A673 (cell line): ENCODE measurements around the gene LGALS3BP. TPM values are rescaled to one million over a fixed set of nuclear protein-coding genes. Genes with fewer than 3 reads are reported as not detected.

ENCODE experiments used
- BruUV-seq: library from RNA; stranded (reverse); fragments of 400-500 nt; replicated peaks from 2 replicates; lab custom pipeline; 2021; lab: Mats Ljungman, UMichigan
- CTCF ChIA-PET: fragments of 300-600 bp; sonication (Branson Sonifier 250); formaldehyde crosslinking; loops from one replicate; lab custom pipeline; 2022; ENCODE audit warnings: antibody characterized with exemption; lab: Charles Lee
- POLR2A ChIA-PET: fragments of 300-600 bp; sonication (Branson Sonifier 250); formaldehyde crosslinking; loops from one replicate; lab custom pipeline; 2022; ENCODE audit warnings: antibody characterized with exemption; ENCODE audit not compliant: low non-redundant PET; lab: Charles Lee
- DNase-seq: peaks from one replicate; pipeline ENCODE4 v3.0.0-alpha.2; 2015; ENCODE audit warnings: low spot score
- H3K27ac ChIP-seq: fragments of 200-600 bp; sonication (generic); 2 replicates; pipeline ENCODE4 v1.5.1; 2016; ENCODE audit warnings: mixed run types, low read depth, mild to moderate bottlenecking, mixed read lengths, antibody characterized with exemption, low read length; ENCODE audit not compliant: poor library complexity, severe bottlenecking
- H3K27me3 ChIP-seq: fragments of 200-600 bp; sonication (generic); replicated peaks from 2 replicates; pipeline ENCODE4 v1.6.1; 2017; ENCODE audit warnings: mixed run types, low read depth, mild to moderate bottlenecking, mixed read lengths, antibody characterized with exemption, low read length; ENCODE audit not compliant: insufficient read depth, poor library complexity
- H3K36me3 ChIP-seq: fragments of 200-600 bp; sonication (generic); 2 replicates; pipeline ENCODE4 v1.6.1; 2016; ENCODE audit warnings: mixed run types, mild to moderate bottlenecking, mixed read lengths, antibody characterized with exemption, low read length; ENCODE audit not compliant: insufficient read depth, poor library complexity, severe bottlenecking
- H3K4me1 ChIP-seq: fragments of 200-600 bp; sonication (generic); 2 replicates; pipeline ENCODE4 v1.6.1; 2017; ENCODE audit warnings: mixed run types, mild to moderate bottlenecking, mixed read lengths, antibody characterized with exemption, low read length; ENCODE audit not compliant: insufficient read depth, poor library complexity, severe bottlenecking
- H3K4me3 ChIP-seq: fragments of 200-600 bp; sonication (generic); 2 replicates; pipeline ENCODE4 v1.5.1; 2016; ENCODE audit warnings: low read depth, mixed run types, mild to moderate bottlenecking, mixed read lengths, low read length; ENCODE audit not compliant: poor library complexity, severe bottlenecking
- H3K9me3 ChIP-seq: fragments of 200-600 bp; sonication (generic); 2 replicates; pipeline ENCODE4 v1.6.1; 2016; ENCODE audit warnings: mixed run types, low read depth, mild to moderate bottlenecking, mixed read lengths, antibody characterized with exemption, low read length; ENCODE audit not compliant: poor library complexity, severe bottlenecking
- CTCF ChIP-seq: fragments of 300-800, 200-600 bp; sonication (generic); conservative IDR thresholded peaks from 2 replicates; pipeline ENCODE4 v1.5.1; 2017; ENCODE audit warnings: low read depth, mild to moderate bottlenecking, antibody characterized with exemption, low read length, moderate library complexity, mixed read lengths
- EZH2 ChIP-seq: fragments of 200-600 bp; sonication (generic); IDR thresholded peaks from 2 replicates; pipeline ENCODE4 v1.6.1; 2017; ENCODE audit warnings: borderline replicate concordance, low read depth, mild to moderate bottlenecking, mixed read lengths, antibody characterized with exemption, low read length; ENCODE audit not compliant: poor library complexity, severe bottlenecking
- intact Hi-C: fragments of 100-400 bp; cut with micrococcal nuclease; formaldehyde crosslinking; loops from one replicate; pipeline ENCODE4 v1.10.0; 2022; ENCODE audit not compliant: unreplicated experiment
- total RNA-seq: library from RNA; stranded (reverse); gene quantifications from 2 replicates; pipeline ENCODE4 v1.2.3, GENCODE V29; 2021

The LGALS3BP gene
- total RNA-seq, 1 experiment from 2014 or later = 295 TPM

GRCh38 chr17:79000396-79001189 lies 20.9 kb upstream of the LGALS3BP start:
- intact Hi-C loops = no loop called here
- H3K27ac ChIP-seq = no peak overlapping the region
- ChIA-PET POLR2A (no interaction called here), CTCF (no interaction called here)
- H3K4me1 ChIP-seq = no peaks in the 10 kb centered on the region
- DNase-seq = no peak
- no peaks in the 10 kb centered on the region for H3K9me3 ChIP-seq
- H3K36me3 ChIP-seq = peaks cover 27% of the 10 kb centered on the region
- no TSS peak for BruUV-seq
- H3K27me3 ChIP-seq = no peaks in the 10 kb centered on the region
- no peak overlapping the region for H3K4me3 ChIP-seq
- TF ChIP-seq EZH2 (no peak), CTCF (no peak)

DNA sequence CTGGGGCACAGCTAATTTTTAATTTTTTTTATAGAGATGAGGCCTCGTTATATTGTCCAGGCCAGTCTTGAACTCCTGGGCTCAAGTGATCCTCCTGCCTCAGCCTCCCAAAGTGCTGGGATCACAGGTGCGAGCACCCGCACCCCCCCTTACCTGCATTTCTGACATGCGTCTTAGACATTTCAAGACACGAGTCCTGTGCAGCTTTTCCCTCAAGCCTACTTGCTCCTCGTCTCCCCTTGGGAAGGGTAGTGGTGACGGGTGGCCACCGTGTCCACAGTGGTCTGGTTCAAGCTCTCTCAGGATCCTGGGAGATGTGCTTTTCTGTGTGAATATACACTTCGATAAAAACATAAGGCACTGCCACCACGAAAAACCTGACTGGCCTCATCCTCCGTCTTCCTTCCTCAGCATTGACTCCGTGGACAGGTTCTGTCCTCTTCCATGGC lies 20.2 kb upstream of the LGALS3BP start:
- intact Hi-C loops = no loop called here
- BruUV-seq = no TSS peak
- no peaks in the 10 kb centered on the region for H3K9me3 ChIP-seq
- no peak overlapping the region for H3K27ac ChIP-seq
- no peak for DNase-seq
- POLR2A ChIA-PET = no interaction called here
- H3K27me3 ChIP-seq = no peaks in the 10 kb centered on the region
- no peak overlapping the region for H3K4me3 ChIP-seq
- CTCF ChIA-PET = no interaction called here
- H3K36me3 ChIP-seq = peaks cover 31% of the 10 kb centered on the region
- TF ChIP-seq CTCF = no peak
- no peak for TF ChIP-seq EZH2
- H3K4me1 ChIP-seq = no peaks in the 10 kb centered on the region

- CTCF ChIA-PET = no interaction called here
- POLR2A ChIA-PET = no interaction called here
- BruUV-seq = no TSS peak
- Histone ChIP-seq H3K27ac (no peak overlapping the region), H3K9me3 (no peaks in the 10 kb centered on the region), H3K4me3 (no peak overlapping the region), H3K36me3 (peaks cover 34% of the 10 kb centered on the region), H3K27me3 (no peaks in the 10 kb centered on the region), H3K4me1 (no peaks in the 10 kb centered on the region)
- DNase-seq = no peak
- intact Hi-C loops = no loop called here
- TF ChIP-seq CTCF (no peak), EZH2 (no peak)
These were observed 19.5 kb upstream of the LGALS3BP start for GRCh38 chr17:78999056-78999768.
